PFSK-1 (cell line): ENCODE measurements around the gene RHOF.

Experiments used
- POLR2AphosphoS5 ChIP-seq: IDR thresholded peaks from 2 replicates; pipeline ENCODE4 v1.6.1; 2012; ENCODE audit warnings: low read depth, mild to moderate bottlenecking, control low read depth, low read length, moderate library complexity
- SIN3A ChIP-seq: IDR thresholded peaks from 2 replicates; pipeline ENCODE4 v1.6.1; 2012; ENCODE audit warnings: mild to moderate bottlenecking, low read length, moderate library complexity, borderline replicate concordance; ENCODE audit not compliant: insufficient read depth
- TF ChIP-seq, protein P1 (sequence below), 2 experiments: IDR thresholded peaks; 2 replicates each; pipeline versions ENCODE4 v1.6.1 to v1.8.0; 2011 to 2012; ENCODE audit warnings: low read depth in 2 of 2, low read length in 2 of 2, control low read depth in 1 of 2, inconsistent platforms in 1 of 2, mild to moderate bottlenecking in 1 of 2, moderate library complexity in 1 of 2; ENCODE audit not compliant: insufficient read depth in 1 of 2

GRCh38 chr12:121805171-121806008, 11.9 kb upstream of the RHOF start:
- TF ChIP-seq, protein P1, sequence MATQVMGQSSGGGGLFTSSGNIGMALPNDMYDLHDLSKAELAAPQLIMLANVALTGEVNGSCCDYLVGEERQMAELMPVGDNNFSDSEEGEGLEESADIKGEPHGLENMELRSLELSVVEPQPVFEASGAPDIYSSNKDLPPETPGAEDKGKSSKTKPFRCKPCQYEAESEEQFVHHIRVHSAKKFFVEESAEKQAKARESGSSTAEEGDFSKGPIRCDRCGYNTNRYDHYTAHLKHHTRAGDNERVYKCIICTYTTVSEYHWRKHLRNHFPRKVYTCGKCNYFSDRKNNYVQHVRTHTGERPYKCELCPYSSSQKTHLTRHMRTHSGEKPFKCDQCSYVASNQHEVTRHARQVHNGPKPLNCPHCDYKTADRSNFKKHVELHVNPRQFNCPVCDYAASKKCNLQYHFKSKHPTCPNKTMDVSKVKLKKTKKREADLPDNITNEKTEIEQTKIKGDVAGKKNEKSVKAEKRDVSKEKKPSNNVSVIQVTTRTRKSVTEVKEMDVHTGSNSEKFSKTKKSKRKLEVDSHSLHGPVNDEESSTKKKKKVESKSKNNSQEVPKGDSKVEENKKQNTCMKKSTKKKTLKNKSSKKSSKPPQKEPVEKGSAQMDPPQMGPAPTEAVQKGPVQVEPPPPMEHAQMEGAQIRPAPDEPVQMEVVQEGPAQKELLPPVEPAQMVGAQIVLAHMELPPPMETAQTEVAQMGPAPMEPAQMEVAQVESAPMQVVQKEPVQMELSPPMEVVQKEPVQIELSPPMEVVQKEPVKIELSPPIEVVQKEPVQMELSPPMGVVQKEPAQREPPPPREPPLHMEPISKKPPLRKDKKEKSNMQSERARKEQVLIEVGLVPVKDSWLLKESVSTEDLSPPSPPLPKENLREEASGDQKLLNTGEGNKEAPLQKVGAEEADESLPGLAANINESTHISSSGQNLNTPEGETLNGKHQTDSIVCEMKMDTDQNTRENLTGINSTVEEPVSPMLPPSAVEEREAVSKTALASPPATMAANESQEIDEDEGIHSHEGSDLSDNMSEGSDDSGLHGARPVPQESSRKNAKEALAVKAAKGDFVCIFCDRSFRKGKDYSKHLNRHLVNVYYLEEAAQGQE (IDR thresholded peaks at IDR 0.05; ENCODE audit: insufficient read depth in 1 of 2, low read depth in 2 of 2, low read length in 2 of 2) = no peak
- TF ChIP-seq POLR2AphosphoS5 = no peak
- TF ChIP-seq SIN3A = no peak
